HG03095 (cell line): ENCODE data around the gene CCND3.
A peak's percentile ranks its signal among the peaks of the same experiment; 100 is the strongest.
"Not testable (repeated sequence)": the region's sequence is repeated elsewhere in the genome, so short reads cannot be mapped to it uniquely, and the experiment has no call there.

Experiments
- ATAC-seq: cut with Tn5 transposase; IDR thresholded peaks from one replicate; pipeline ENCODE4 v1.9.1; 2021; ENCODE audit warnings: moderate library complexity; ENCODE audit not compliant: unreplicated experiment

Gene CCND3

DNA sequence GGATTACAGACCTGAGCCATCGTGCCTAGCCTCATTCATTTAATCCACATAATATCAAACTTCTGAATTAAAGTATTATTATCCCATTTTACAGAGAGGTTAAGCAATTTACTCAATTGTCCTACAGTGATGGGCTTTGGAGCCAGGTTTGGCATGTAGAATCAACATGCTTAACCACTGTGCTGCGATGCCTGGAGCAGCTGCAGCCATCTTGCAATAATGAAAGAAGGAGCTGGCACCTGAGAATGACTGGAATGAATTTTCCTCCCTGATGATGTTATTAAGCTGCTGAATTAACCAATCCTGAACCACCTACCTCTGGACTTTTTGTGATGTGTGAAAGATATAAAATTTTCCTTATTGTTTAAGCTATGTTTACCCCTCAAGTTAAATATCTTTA, 13.1 kb upstream of the CCND3 start:
- no peak for ATAC-seq

DNA sequence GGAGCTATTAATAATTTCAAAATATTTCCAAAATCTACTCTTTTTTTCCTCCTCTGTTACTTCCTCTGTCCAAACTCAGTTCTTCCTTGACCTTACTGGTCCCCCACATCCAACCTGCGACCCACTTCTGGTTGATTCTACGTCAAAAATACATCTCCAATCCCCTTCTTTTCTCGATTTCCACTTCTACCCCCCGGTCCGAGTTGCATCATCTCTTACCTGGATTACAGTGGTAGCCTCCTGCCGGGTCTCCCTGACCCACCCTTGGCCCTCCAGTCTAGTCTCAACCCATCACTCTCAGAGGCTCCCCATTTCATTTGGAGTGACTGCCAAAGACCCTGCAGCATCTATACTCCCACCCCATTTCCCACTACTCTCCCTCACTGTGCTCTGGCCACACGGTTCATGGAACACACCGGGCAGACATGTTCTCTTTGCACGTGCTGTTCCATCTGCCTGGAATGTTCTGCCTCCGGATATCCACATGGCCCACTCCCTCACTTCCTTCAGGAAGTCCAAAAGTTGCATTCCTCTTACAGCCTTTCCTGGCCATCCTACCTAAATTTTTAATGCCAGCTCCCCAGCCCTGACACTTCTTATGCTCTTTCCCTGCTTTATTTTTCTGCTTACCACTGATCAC, 6.1 kb upstream of the CCND3 start:
- ATAC-seq, result no peak

DNA sequence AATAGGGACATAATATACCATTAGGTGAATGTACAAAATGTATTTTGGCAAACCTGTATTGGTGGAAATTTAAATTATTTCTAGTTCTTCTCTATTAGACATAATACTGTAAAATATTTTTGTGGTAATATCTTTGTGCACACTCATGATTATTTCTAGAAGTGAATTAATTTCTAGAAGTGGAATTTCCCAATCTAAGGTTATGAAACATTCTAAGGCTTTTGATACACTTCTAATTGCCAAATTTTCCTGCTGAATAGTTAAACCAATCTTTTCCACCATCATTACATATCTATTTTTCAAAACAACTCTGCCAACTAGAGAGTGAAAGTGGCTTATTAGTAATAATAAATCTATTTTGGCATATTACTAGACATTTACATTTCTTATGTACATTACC, 1.8 kb upstream of the CCND3 start:
- ATAC-seq, result no peak

DNA sequence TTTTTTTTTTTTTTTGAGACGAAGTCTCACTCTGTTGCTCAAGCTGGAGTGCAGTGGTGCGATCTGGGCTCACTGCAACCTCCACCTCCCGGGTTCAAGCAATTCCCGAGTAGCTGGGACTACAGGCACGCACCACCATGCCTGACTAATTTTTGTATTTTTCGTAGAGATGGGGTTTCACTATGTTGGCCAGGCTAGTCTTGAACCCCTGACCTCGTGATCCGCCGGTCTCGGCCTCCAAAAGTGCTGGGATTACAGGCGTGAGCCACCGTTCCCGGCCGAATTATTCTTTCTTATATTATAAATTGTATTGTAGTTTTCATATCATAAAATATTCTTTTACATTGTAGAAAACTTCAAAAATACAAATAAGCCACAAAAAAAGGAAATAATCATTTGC, 1.3 kb upstream of the CCND3 start:
- ATAC-seq, result not testable (repeated sequence)

DNA sequence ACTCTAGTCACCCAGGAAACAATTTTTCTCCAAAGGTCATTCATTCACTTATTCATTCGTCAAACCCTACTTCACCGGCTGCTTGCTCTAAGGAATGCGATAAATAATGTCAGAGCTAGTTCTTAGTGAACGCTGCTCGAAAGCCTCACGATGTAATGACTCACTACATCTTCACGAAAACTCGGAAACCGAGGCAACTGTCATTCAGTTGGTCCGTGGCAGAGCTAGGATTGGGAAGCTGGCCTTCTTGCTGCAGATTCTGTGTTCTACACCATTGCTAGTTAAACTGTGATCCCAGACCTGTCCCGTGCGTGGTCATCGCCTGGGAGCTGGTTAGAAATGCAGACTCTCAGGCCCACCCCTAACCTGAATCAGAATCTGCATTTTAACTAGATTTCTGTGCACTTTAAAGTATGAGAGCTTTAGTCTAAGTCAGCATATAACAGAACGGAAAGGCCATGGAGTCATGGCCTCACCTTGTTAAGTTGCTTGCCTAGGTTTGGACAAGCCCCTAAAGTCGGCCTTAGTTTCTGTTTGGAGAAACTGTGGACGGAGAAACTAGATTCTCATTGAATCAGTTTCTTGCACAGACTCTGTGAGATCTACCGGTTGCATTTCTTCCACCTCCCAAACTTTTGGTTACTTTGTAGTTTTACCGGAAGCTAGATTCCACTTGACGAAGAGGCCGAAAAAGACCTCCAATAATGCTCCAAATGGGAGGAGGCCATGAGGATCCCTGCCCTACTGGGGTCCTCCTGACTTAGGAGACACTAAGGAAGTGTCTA, 651 bp upstream of the CCND3 start:
- ATAC-seq, result no peak

DNA sequence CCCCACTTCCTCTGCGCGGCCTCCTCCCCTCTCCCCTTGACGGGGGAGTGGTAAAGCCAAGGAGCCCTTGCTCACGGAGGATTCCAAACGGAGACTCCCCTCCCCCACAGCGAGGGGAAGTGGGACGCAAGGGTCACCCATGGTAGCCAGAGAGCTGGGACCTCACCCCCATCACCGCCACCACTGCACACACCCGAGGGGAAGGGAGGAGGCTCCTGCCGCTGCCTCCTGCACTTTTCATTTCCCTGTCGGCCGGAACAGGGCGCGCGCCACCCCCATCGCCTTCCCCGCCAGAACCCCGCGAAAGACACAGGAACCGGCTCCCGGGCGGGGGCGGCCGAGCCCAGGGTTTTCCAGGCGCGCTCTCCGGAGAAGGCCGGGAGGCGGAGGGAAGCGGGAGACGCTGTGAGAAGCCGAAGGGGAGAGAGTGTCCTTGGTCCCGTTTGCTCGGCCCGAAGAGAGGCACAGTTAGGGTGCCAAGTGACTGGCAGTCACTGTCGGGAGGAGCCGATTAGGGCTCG, 789 bp downstream of the CCND3 start:
- ATAC-seq, result no peak

DNA sequence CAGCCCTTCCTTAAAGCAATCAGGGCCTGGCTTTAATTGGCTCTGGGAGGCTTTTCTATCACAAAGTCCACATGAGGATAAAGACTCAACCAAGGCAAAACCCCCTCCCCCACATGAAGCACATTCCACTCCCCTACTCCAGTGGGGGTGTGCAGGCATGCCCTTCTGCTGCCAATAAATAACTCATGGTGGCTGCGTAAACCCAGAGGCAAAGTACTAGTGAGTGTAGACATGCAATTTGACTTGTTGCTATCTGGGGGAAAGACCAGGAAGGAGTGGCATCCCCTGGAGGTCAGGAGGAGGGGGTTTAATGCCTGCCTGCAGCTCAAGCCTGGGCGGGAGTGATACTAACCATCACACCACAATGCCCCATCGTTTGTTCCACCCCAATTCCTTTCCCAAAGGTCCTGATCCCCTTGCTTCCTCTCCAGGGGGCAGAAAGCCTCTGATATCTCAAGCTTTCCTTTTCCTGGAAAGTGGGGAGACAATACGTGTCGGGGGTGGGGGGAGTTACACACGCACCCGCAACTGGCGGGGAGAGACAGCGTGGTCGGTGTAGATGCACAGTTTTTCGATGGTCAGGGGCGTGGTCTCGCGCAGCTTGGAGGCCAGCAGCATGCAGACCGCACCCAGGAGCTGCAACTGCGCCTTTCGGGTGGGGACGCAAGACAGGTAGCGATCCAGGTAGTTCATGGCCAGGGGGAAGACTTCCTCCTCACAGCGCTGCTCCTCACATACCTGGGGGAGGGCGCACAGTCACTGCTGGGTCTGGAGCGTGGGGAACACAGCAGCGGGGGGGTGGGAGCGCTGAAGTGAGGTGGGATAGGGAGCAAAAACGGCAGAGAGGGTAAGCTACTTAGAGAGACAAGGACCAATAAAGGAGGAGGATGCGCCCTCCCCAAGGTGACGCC, 1.5 kb downstream of the CCND3 start:
- no peak for ATAC-seq

DNA sequence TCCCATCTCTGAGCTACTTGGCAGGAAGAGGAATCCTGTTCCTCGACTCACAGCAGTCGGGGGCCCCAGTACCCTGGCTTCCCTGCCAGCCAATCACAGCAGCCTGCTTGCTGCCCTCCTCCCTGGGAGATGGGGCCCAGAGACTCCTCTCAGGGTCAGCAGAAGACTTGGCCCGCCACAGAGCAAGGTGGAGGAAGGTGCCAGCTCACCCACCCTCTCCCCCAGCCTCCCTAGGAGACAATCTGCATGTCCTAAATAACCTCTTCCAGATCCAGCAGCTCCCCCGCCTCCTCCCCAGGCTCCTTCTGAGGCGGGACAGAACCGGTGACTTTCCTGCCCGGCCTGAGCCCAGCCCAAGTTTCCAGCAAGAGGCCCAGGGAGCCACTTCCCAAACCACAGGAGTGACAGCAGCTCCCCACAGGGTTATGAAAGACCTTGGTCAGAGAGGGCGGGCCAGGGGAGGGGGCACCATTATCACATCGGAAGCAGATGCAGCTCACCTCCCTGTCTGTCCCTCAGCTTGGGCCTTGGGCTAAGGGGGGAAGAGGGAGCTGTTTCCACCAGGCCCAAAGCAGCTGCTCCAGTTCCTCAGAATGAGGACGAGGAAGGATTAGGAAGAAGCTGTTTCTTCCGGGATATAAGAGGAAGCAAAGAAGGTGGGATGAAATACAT, 2.3 kb downstream of the CCND3 start:
- ATAC-seq, result no peak

DNA sequence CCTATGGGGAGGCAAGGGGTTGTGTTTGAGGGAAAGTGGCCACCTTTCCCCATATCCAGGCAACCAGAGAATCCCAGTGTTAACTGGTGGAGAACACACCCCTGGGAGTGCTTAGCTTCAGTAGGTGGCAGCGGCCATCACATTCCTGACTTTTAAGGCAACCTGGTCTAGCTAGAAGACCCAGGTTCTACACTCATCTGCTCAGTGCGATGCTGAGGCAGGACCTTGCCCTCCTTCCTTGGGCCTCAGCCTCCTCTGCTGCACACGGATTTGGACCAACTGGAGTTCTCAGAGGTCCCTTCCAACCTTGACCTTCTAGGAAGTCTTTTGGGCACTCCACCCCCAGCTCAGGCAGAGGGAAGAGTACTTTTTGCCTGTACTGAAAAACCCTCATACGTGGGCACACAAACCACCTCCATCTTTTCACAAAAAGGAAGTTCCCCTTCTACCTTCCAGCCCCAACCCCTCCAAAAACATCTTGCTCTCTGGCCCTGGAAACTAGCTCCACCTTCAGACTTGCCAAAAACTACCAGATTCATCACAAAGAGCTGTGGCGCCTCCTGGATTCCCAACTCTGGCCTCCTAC, 2.9 kb downstream of the CCND3 start:
- ATAC-seq, result no peak

DNA sequence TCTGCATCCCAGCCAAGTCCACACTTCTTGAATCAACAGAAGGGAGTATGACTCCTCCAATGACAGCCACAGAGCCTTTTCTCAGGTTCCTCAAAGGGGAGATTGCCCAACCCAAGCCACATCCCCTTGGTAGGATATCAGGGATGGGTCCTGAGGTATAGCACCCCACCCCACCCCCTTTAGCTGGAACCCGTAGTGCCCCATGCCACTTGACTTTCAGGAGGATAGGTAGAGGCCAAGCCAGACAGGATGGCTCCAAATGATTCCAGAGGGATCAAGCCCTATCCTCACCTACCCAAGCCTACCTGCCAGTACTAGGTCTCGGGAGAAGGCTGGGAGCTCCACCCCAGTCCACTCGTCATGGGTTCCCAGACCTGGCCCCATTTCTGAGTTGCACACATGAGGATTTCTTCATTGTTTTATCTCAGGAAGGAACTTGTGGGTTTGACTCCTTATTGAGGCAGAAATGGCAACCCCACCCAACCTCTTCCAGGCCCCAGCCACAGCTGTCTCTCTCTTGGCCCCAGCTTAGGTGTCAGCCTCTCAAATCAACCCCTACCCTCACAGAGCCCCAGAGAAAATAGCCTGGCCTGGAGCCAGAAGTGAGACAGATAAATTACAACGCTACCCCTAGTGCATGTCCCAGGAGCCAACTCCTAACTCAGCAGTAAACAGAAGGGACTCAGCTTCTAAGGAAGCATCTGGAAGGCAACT, 3.6 kb downstream of the CCND3 start:
- no peak for ATAC-seq

DNA sequence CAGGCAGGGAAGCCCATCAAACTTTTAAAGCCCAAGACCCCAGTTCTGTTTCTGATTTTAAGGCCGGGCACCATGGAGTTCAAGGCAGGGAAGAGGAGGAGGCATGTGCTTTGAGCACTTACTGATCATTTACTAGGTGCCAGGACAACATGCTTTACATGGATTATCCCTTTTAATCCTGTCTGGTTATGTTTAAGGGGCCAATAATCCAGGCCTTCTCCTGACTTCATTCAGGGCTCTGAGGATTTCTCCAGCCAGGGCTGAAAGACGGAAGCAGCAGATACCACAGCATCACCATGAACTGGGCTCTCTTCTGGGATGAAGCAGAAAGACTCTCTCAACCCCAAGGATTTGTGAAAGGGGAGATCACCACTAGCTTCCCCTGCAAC, 4.1 kb downstream of the CCND3 start:
- ATAC-seq, result no peak

DNA sequence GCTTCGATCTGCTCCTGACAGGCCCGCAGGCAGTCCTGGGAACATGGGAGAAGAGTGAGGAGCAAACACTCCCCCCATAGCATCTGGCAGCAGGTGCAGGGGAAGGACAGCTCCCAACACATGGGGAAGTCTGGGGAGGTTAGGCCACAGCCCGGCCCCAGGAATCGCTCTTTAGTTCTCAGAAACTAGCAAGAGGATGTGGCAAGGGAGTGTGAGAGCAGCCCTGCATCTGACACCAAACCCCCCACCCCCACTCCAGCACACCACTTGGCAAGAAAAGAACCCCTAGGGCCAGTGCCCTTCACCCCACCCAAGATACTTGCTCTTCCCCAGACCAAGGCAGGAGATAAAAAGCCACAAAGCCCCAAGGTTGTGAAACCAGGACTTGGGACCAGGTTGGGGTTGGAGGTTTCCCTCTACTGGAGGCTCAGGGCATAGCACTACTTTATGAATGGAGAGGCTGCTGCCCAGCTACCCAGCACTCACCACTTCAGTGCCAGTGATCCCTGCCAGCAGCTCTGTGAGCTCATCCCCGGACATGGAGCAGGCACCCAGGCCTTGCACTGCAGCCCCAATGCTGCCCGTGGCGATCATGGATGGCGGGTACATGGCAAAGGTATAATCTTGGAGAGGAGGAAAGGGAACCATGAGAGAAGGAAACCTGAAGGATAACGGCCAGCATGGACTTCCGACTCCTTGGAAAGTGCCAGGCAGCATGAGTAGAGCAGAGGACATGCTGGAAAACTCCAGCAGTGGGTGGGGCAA, 5.4 kb downstream of the CCND3 start:
- peak; percentile 42 for ATAC-seq

DNA sequence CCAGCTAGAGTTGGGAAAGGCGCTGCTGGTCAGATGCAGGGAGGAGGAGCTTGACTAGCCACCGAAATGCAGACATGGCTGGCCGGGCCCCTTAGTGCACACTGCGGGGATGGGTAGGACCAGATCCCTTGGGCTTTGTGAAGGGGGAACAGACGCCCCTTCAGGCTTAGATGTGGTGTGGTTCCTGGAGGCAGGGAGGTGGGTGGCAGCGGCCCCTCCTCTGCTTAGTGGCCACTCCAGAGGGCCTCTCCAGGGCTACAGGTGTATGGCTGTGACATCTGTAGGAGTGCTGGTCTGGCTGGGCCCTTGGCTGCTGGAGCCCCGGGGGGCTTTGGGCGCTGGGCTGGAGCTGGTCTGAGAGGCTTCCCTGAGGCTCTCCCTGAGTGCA, 5.9 kb downstream of the CCND3 start:
- ATAC-seq, result no peak

DNA sequence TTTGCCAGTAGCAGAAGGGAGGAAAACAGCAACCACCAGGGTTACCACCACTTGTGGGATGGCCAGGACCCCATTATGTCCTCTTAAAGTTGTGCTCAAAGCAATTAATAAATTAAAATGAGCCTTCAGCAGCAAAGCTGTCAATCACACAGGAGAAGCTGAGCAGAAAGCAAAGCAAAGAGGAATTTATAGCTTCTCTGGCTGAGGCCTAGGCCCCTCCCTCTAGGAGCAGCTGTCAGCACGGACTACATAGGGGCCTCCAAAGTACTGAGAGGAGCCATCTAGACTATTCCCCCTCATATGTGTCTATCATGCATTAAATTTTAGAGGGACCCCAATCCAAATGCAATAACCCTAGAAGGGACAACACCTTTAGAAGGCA, 6.4 kb downstream of the CCND3 start:
- no peak for ATAC-seq

DNA sequence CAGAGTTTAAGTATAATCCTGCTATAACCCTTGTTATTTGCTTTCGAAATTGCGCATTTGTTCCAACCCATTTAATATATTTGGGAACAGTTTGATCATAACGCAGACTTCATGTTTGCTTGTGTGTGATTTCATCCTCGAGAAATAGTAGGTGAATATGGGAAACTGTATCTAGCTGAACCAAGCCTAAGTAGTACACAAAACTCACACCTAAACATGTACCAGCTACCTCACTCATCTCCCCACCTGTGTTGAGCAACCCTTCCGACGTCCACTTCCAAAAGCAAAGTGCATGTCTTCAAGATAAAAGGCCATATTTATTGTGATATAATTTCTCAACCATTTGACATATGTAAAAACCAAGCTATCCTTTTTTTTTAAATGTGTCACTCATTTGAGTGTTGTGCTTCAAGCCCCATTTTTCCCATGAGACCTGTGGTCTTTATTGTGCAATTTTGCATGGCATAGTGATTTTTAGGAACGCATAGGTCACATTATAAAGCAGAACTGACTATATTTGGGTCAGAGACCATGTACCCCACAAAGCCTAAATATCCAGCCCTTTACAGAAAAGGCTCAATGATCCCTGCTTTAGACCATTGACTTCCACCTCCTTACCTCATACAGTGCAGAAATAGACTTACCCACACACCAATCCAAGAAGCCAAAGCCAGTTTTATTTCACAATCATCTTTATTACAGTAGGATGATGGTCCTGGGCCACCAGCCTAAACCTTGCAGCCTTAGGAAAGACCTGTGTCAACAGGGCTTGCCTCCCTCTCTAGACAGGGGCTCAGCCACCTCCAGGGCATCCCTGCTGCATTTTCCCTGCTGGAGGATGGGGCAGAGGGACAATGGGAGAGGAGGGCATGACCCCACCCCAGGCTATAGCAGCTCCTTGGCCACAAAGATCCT, 7.1 kb downstream of the CCND3 start:
- ATAC-seq, result no peak

DNA sequence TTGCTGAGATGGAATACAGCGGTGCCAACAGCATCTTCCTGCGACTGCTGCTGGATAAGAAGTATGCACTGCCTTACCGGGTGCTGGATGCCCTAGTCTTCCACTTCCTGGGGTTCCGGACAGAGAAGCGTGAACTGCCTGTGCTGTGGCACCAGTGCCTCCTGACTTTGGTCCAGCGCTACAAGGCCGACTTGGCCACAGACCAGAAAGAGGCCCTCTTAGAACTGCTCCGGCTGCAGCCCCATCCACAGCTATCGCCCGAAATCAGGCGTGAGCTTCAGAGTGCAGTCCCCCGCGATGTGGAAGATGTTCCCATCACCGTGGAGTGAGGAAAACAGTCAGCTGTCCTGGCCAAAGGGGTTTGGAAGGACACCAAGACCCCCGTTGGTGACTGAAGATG, 9.2 kb downstream of the CCND3 start:
- ATAC-seq, result no peak

DNA sequence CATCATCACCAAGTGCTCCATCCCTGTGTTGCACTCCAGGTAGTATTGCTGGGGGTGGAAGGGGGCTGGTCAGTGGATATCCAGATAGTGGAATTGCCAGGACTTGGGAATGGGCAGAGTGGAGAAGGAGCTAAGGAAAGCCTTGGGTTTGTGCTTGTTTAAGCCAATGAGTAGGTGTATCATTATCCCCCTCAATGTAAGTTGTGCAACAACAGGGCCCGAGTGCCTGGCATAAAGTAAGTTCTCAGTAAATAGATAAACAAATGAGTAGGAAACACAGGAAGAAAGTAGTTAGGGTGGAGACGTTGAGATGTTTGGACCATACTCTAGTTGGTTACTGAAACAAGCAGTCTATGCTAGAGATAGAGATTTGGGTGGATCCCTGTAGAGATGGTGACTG, 9.8 kb downstream of the CCND3 start:
- no peak for ATAC-seq

DNA sequence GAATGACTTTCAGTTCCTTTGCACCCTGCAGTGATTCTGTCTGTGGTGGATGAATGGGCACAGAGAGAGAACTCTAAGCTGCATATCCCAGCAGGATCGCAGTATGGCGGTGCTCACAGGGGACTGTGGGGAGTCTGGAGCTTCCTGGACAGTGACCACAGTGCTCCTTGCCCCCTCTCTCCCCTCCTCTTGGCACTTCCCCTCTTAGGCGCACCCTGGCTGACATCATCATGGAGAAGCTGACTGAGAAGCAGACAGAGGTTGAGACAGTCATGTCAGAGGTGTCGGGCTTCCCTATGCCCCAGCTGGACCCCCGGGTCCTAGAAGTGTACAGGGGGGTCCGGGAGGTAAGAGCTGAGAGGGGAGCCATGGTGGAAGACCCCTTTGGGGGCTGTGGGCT, 11.7 kb downstream of the CCND3 start:
- no peak for ATAC-seq
